Keratinocyte (primary cell): ENCODE data around the gene CSNK1A1.

Experiments
- CTCF ChIP-seq, 3 experiments: IDR thresholded peaks in 1 of 3; conservative IDR thresholded peaks in 1 of 3; optimal IDR thresholded peaks in 1 of 3; 2 replicates in 2 of 3; 3 replicates in 1 of 3; pipeline versions ENCODE3 to v1.5.1; 2011; ENCODE audit warnings: low read length in 3 of 3, mild to moderate bottlenecking in 3 of 3, moderate library complexity in 2 of 3, control low read depth in 1 of 3, inconsistent platforms in 1 of 3; ENCODE audit not compliant: insufficient read depth in 2 of 3; ENCODE audit errors: extremely low read depth in 1 of 3
- EZH2 ChIP-seq: IDR thresholded peaks from one replicate; pipeline ENCODE4 v1.6.1; 2012; ENCODE audit warnings: inconsistent platforms, mild to moderate bottlenecking, low read length, moderate library complexity

- no peak for TF ChIP-seq EZH2
- no peak for TF ChIP-seq CTCF (optimal IDR thresholded peaks at IDR 0.05 in 1 of 3, IDR thresholded peaks at IDR 0.05 in 1 of 3, conservative IDR thresholded peaks at IDR 0.05 in 1 of 3; ENCODE audit: extremely low read depth in 1 of 3, insufficient read depth in 2 of 3, low read length in 3 of 3)
Observed at GRCh38 chr5:149471406-149472183, 79.6 kb downstream of the CSNK1A1 start.
